Mononuclear cell (primary cell): ENCODE results near the gene PPBP. TPM values are rescaled to one million over a fixed set of nuclear protein-coding genes. Genes with fewer than 3 reads are reported as not detected.
"Not testable (repeated sequence)": the region's sequence is repeated elsewhere in the genome, so short reads cannot be mapped to it uniquely, and the experiment has no call there.

Experiments
- H3K27me3 ChIP-seq: 2 replicates; pipeline ENCODE4 v1.6.0; 2011; ENCODE audit warnings: low read length, control low read depth; ENCODE audit not compliant: insufficient read depth
- H3K4me1 ChIP-seq: 2 replicates; pipeline ENCODE4 v1.5.1; 2011; ENCODE audit warnings: mild to moderate bottlenecking, low read length, control low read depth; ENCODE audit not compliant: insufficient read depth
- H3K4me3 ChIP-seq: 2 replicates; pipeline ENCODE4 v1.5.1; 2011; ENCODE audit warnings: mild to moderate bottlenecking, low read length, moderate library complexity
- H3K9me3 ChIP-seq: 2 replicates; pipeline ENCODE4 v1.5.1; 2011; ENCODE audit warnings: low read depth, mild to moderate bottlenecking, control low read depth, low read length
- total RNA-seq: library from RNA; depleted of rRNA; stranded (reverse); fragments of >200 nt; gene quantifications from one replicate; pipeline ENCODE4 v1.2.3, GENCODE V29; 2012

PPBP gene
- total RNA-seq, 1 donor, result 1,528 TPM

DNA sequence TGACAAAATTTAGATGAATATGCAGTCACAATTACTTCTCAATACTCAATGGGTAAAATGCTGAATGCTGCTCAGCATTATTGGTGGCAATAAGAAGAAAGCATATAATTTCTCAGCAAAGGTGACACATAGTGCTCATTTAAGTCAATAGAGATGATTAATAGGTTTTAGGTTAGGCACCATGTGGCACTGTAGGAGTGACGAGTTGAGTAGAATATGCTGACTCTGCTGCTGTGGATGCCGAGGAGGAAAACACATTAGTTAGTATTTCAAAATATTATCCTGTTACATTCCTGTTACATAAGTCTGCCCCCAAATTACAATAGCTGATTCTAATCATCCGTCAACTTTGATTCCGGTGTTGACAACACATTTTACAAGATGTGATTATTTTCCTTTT lies 24.1 kb upstream of the PPBP start:
- Histone ChIP-seq H3K4me3 (no peak overlapping the region), H3K27me3 (no peaks in the 10 kb centered on the region), H3K4me1 (no peaks in the 10 kb centered on the region), H3K9me3 (no peaks in the 10 kb centered on the region)

DNA sequence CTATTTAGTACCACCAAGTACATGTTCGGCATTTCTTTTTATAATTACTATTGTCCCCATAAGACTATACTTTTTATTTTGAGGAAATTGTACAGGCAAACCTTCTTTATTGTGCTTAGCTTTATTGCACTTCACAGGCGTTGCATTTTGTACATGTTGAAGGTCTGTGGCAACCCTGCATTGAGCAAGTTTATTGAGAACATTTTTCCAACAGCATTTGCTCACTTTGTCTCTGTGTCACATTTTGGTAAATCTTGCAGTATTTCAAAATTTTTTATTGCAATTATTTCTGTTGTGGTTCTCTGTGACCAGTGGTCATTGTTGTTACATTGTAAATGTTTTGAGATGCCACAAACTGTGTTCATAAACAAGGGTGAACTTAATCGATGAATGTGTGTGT lies 21.3 kb upstream of the PPBP start:
- Histone ChIP-seq H3K27me3 (no peaks in the 10 kb centered on the region), H3K4me3 (no peak overlapping the region), H3K9me3 (no peaks in the 10 kb centered on the region), H3K4me1 (no peaks in the 10 kb centered on the region)

DNA sequence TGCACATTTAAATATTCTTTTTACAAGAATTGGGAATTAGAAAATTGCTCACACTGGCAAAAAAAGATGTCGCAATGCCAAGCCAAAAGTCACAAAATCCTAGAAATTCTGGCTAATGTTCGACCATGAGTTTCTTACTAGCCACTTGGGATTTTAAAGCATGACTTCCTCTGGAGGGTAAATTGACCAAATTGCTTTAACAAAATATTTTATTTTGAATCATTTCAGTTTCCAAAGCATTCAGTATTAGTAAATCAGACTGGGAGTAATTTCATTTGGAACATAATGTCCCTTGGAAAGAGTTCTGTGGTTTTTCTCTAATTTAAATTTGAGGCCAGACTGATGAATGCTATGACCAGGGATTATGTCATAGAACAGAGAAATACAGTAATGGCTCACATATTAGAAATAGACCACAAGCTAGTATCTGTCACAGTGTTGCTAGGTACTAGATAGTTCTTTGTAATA lies 18.1 kb upstream of the PPBP start:
- no peaks in the 10 kb centered on the region for H3K4me1 ChIP-seq
- H3K27me3 ChIP-seq, result no peaks in the 10 kb centered on the region
- no peaks in the 10 kb centered on the region for H3K9me3 ChIP-seq
- no peak overlapping the region for H3K4me3 ChIP-seq

DNA sequence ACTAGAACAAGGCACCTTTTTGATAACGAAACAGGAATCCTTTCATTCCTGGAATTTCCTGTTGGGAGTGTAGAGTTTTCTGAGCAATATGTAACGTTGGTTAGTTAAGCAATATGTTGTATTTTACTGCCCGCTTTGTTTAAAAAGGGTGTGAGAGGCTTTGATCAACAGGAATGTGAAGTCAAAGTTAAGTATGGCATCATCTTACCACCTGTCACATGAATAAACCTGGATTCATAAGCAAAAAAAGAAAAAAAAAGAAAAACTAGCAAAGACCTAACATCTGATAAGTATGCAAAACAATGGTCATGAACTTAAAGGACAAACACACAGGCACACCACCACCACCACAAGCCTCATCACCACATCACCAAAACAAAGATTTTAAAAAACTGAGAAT lies 17.5 kb upstream of the PPBP start:
- H3K27me3 ChIP-seq, result no peaks in the 10 kb centered on the region
- no peaks in the 10 kb centered on the region for H3K9me3 ChIP-seq
- H3K4me3 ChIP-seq, result no peak overlapping the region
- H3K4me1 ChIP-seq, result no peaks in the 10 kb centered on the region

DNA sequence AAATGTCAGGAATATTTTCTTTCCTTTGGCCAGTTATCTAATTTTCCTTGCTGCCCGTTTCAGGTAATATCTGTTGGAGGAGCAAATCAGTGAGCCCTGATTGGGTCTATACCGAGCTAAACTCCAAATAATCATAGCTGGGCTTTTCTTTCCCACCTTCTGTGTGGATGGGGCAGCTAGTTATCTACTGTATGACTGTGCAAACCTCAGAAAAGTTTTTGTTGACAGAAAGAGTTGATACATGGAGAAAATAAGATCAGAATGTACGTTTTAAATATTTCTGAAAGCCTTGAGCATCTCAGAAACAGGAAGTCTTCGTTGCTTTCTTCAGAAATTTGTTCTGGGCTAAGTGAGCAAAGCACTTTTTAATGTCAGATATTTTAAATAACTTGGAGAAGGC lies 16.7 kb upstream of the PPBP start:
- H3K4me3 ChIP-seq, result no peak overlapping the region
- H3K27me3 ChIP-seq, result no peaks in the 10 kb centered on the region
- no peaks in the 10 kb centered on the region for H3K9me3 ChIP-seq
- H3K4me1 ChIP-seq, result no peaks in the 10 kb centered on the region

DNA sequence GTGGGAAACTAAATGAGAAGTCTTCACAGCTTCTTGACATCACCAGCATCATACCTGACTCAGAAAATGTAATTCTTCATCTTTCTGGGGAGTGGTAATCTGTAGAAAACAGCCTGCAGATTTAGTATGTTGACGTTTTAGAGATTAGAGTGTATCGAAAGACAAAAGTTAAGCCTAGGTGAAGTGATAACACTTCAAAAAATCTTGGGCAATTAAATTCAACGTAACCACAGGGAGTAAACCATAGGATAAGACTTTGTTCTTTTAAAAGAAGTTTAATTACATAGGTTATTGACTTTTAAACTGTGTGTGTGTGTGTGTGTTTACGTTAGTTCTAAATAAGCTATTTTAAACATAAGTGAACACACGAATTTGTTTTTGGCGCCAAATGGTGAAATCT lies 12.3 kb upstream of the PPBP start:
- H3K4me3 ChIP-seq, result no peak overlapping the region
- H3K27me3 ChIP-seq, result peaks cover 19% of the 10 kb centered on the region
- no peaks in the 10 kb centered on the region for H3K9me3 ChIP-seq
- H3K4me1 ChIP-seq, result peaks cover 8% of the 10 kb centered on the region

DNA sequence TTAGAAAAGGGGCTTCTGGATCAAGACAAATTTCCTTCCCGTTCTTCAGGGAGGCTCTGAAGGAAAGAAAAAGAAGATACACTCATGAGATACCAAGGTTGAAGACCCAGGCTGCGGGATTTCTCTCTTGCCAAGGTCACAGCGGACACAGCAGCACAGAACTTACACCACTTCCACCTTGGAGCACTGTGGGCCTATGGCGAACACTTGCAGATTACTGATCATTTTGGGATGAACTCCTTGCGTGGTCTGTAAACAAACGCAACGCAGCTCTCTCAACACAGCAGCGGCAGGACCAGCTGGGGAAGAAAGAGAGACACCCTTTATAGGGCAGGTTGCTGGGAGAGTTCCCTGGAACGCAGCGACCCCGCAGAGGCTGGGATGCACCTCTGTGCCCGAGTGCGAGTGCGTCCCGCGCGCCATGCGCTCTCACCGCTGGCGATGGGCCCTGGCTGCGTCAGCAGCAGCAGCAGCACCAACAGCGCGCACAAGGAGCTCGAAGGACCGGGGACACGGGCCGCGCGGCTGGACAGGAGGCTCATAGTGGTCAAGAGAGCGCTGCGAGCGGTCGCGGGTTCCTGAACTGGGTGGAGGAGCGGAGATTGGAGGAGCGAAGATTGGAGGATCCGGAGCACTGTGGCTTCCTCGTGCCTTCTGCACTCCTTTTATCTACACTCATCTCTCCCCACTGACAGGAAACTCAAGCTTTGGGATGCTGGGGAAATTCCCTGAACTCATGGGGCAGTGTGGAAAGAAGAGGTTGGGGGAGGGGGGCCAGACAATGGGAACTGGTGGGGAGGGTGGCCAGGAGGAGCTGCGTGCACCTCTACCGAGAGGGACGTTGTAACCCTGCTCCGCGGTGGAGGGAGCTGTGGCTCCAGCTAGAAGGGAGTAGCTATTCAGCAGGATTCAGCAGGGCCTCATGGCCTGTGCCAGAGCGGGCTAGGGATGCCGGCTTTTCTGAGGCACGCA lies 10.3 kb upstream of the PPBP start, which contains the start of gene CXCL5:
CXCL5 (minus strand) TSS at position 638 of the 972 bp plus-strand sequence; CDS start at position 542, 96 bp downstream.
- Histone ChIP-seq H3K4me1 (peaks cover 8% of the 10 kb centered on the region), H3K27me3 (peaks cover 19% of the 10 kb centered on the region), H3K4me3 (no peak within 1 kb of the TSS), H3K9me3 (no peaks in the 10 kb centered on the region)

DNA sequence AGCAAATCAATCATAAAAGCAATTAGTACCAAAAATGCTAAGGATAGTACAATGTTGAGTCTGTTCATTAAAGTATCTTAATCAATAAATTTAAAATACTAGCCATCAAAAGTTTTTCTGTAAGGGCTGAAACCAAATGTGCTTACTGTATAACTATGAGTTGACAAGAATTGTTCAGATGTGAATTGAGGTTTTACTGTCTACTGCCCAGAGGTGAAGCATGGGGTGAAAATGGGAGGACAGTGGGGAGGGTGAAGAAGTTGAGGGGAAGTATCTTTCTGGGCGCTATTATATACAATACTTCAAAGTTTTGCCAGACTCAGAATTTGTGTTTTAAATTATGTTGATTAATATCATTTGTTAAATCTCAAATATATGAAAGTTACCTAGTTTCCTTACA lies 4.1 kb upstream of the PPBP start:
- Histone ChIP-seq H3K27me3 (peaks cover under 1% of the 10 kb centered on the region), H3K9me3 (no peaks in the 10 kb centered on the region), H3K4me3 (no peak overlapping the region), H3K4me1 (no peaks in the 10 kb centered on the region)

DNA sequence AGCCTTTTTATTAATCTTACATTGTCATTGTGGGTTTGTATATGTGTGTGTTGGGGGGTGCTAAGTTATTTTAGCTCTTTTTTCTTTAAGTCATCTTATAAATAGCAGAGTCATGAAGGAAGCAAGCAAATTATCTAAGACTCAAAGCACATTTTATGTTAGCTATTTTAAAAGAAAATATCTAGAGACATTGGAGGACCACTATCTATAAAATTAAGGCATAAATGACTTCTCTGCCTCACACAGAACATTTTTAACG lies 3.7 kb upstream of the PPBP start:
- Histone ChIP-seq H3K4me1 (no peaks in the 10 kb centered on the region), H3K9me3 (no peaks in the 10 kb centered on the region), H3K27me3 (no peaks in the 10 kb centered on the region), H3K4me3 (no peak overlapping the region)

DNA sequence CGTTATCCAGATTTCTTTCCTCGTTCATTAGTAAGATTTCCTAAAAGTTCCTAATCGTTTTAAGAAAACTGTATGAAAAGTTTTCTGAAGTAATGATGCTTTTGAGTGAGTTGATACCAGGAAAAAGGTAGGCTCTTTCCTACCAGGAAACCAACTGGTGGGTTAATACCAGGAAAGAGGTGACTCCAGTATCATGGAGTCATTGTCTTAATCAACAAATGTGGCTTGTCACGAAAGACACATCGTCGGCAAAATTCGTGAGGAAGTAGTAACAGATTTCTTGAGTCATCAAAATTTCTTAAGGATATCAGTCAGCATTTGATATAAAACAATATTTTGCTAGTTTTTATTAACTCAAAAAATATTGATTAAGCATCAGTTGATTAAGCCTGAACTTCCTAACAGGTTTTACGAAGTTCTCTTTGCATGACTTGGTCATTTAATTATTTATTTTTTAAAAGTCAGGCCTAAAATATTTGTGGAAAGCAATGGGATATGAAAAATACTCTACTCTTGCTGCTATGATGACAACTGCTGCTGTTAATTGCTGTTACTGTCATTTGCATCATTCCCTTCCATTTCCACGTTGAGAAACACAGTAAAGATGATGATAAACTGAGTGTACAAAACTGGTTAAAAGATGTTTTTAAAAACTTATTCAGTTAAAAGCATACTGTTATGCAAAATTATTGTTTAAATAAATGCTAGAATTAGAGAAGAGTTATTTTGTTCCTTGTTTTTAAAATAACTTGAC lies 3.2 kb upstream of the PPBP start:
- Histone ChIP-seq H3K27me3 (no peaks in the 10 kb centered on the region), H3K9me3 (no peaks in the 10 kb centered on the region), H3K4me1 (no peaks in the 10 kb centered on the region), H3K4me3 (no peak overlapping the region)

DNA sequence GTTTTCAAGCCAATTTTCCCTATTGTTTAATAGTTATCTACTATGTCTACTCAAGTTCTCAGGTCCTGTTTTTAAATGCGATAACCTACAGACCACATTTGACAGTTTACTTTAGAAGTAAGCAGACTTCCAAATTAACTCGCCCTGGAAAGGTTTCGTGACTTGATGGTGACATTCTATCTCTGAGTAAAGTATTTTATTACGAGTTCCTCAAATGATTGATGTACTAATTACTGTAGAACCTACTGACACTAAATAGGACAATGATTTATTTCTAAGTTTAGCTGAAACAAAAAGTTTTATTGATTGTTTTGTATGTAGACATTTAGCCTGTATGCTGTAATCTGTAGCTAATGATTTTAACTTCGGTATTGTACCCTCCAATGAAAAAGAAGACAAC lies 1.9 kb upstream of the PPBP start:
- Histone ChIP-seq H3K27me3 (no peaks in the 10 kb centered on the region), H3K9me3 (no peaks in the 10 kb centered on the region), H3K4me1 (no peaks in the 10 kb centered on the region), H3K4me3 (no peak overlapping the region)

DNA sequence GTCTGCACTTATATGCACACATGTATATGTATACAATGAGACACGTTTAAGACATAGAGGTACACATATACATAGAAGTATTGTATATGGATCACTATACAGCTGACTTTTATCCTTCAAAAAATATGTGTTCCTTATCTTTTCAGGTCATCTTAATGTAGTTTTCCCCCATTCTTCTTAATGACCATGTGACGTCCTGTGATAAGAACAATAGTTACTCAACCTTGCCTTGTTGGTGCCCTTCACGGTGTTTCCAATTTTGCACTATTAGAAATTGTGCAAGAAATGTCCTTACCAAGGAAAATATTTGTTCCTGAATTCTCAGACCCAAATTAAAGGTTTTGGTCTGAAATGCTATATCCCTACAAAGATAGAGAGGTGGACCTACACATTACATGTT lies 1.0 kb upstream of the PPBP start:
- no peaks in the 10 kb centered on the region for H3K27me3 ChIP-seq
- H3K9me3 ChIP-seq, result no peaks in the 10 kb centered on the region
- no peak overlapping the region for H3K4me3 ChIP-seq
- no peaks in the 10 kb centered on the region for H3K4me1 ChIP-seq

DNA sequence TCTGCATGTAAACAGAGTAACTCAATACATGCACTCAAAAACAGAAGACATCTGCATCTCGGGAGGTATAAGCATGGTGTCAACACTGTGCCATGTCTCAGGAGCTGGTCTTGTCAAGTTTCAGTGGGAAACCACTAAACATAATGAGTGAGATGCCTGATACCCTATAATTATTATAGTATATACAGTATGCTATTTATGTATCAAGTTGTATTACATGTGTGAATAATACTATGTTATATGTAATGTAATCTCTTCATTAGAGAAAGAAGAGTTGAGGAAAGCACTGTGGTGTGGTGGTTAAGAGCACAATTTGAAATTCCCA lies 2.5 kb downstream of the PPBP start:
- no peak overlapping the region for H3K4me3 ChIP-seq
- no peaks in the 10 kb centered on the region for H3K9me3 ChIP-seq
- no peaks in the 10 kb centered on the region for H3K4me1 ChIP-seq
- no peaks in the 10 kb centered on the region for H3K27me3 ChIP-seq

DNA sequence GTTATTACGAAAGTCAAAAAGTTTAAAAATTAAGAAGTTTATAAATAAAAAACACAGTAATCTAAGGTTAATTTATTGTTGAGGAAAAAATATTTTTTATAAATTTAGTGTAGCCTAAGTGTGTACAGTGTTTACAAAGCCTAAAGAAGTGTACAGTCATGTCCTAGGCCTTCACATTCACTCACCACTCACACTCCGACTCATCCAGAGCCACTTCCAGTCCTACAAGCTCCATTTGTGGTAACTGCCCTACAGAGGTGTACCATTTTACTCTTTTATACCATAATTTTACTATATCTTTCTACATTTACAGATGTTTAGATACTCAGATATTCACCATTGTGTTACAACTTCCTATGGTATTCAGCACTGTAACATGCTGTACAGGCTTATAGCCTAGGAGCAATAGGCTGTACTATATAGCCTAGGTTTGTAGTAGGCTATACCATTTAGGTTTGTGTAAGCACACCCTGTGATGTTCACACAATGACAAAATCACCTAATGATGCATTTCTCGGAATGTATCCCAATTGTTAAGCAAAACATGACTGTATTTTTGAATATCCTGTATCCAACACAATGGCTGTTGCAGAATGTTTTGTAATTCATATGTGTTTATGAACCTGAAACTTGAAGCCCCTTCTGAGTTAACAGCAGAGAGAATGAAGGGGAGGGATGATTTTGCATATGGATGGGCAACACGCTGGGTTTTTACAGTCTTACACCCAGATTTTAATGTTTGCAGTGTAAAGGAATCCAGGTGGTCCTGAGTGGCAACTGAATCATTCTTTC lies 3.1 kb downstream of the PPBP start:
- Histone ChIP-seq H3K4me3 (no peak overlapping the region), H3K4me1 (no peaks in the 10 kb centered on the region), H3K27me3 (no peaks in the 10 kb centered on the region), H3K9me3 (no peaks in the 10 kb centered on the region)

DNA sequence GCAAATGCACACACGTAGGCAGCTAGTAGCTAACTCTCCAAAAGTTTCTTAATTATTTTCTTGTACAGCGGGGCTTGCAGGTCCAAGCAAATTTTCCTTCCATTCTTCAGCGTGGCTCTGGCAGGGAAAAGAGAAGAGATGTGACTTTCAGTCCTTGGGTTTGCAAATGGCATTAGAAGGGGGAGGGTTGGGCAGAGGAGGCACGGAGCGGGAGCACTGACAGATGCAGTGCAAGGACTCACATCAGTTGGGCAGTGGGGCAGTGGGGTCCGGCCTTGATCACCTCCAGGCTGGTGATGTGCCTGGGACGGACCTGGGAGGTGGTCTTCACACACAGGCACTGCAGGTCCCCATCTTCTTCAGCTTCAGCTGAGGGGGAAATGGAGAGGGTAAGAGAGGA lies 6.8 kb downstream of the PPBP start:
- not testable (repeated sequence) for H3K9me3 ChIP-seq, H3K4me1 ChIP-seq, H3K4me3 ChIP-seq, H3K27me3 ChIP-seq
